HCT116 (cell line): ENCODE data around the gene PLCD4.

ENCODE experiments used
- EZH2 ChIP-seq: fragments of 200-600 bp; sonication (generic); IDR thresholded peaks from 2 replicates; pipeline ENCODE4 v1.6.1; 2017; ENCODE audit warnings: antibody characterized with exemption, mixed run types
- EZH2phosphoT487 ChIP-seq: fragments of 200-600 bp; IDR thresholded peaks from 2 replicates; pipeline ENCODE4 v1.6.1; 2018; ENCODE audit warnings: antibody characterized with exemption, borderline replicate concordance
- FOSL1 ChIP-seq: IDR thresholded peaks from 2 replicates; pipeline ENCODE4 v1.6.1; 2012; ENCODE audit warnings: low read depth
- JUND ChIP-seq: IDR thresholded peaks from 2 replicates; pipeline ENCODE4 v1.6.1; 2012
- POLR2A ChIP-seq: IDR thresholded peaks from 2 replicates; pipeline ENCODE4 v1.7.0; 2011; ENCODE audit warnings: borderline replicate concordance; ENCODE audit not compliant: insufficient read depth, insufficient read length; ENCODE audit errors: extremely low read depth
- POLR2AphosphoS5 ChIP-seq: IDR thresholded peaks from 2 replicates; pipeline ENCODE4 v1.6.1; 2011; ENCODE audit warnings: mild to moderate bottlenecking, low read depth, low read length, moderate library complexity
- SIN3A ChIP-seq: IDR thresholded peaks from 2 replicates; pipeline ENCODE4 v1.6.1; 2012; ENCODE audit warnings: low read depth
- TCF7L2 ChIP-seq: IDR thresholded peaks from 2 replicates; pipeline ENCODE4 v1.7.0; 2011; ENCODE audit warnings: borderline replicate concordance, inconsistent platforms; ENCODE audit not compliant: insufficient read depth, insufficient read length; ENCODE audit errors: extremely low read depth
- ZFX ChIP-seq: fragments of 450-650 bp; IDR thresholded peaks from 2 replicates; pipeline ENCODE4 v1.6.1; 2017
- ZNF274 ChIP-seq: fragments of 200-500 bp; sonication (Bioruptor generic); IDR thresholded peaks from 2 replicates; pipeline ENCODE4 v1.6.1; 2014; ENCODE audit warnings: mild to moderate bottlenecking, low read depth, low read length, inconsistent platforms
- TF ChIP-seq, protein P1 (sequence below), 3 experiments: fragments of 200-600 bp in 1 of 3; sonication (generic) in 1 of 3; IDR thresholded peaks in 2 of 3; conservative IDR thresholded peaks in 1 of 3; 2 replicates each; pipeline ENCODE4 v1.5.1; 2012 to 2017; ENCODE audit warnings: low read depth in 2 of 3, low read length in 2 of 3, antibody characterized with exemption in 1 of 3, borderline replicate concordance in 1 of 3, control low read depth in 1 of 3, mild to moderate bottlenecking in 1 of 3, mixed read lengths in 1 of 3, mixed run types in 1 of 3, moderate library complexity in 1 of 3; ENCODE audit not compliant: insufficient read depth in 1 of 3
- TF ChIP-seq, protein P2 (sequence below): IDR thresholded peaks from 2 replicates; pipeline ENCODE4 v1.6.1; 2012; ENCODE audit warnings: low read depth
- TF ChIP-seq, protein P3 (sequence below): IDR thresholded peaks from 2 replicates; pipeline ENCODE4 v1.6.1; 2012
- TF ChIP-seq, protein P4 (sequence below): IDR thresholded peaks from 2 replicates; pipeline ENCODE4 v1.6.1; 2012

DNA sequence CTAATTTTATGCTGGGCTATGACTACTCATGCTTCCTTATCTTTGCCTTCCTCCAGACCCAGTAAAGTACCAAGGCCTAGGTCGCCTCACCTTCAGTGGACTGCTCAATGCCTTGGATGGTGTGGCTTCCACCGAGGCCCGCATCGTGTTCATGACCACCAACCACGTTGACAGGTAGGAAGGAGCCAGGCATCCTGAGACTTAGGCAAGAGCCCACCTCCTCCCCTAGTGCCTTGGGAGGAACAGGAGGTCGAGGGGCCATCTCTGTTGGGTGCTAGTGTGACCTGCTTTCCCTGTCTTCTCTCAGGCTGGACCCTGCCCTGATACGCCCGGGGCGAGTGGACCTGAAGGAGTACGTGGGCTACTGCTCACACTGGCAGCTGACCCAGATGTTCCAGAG lies 55.1 kb downstream of the PLCD4 start:
- TF ChIP-seq, protein P1, sequence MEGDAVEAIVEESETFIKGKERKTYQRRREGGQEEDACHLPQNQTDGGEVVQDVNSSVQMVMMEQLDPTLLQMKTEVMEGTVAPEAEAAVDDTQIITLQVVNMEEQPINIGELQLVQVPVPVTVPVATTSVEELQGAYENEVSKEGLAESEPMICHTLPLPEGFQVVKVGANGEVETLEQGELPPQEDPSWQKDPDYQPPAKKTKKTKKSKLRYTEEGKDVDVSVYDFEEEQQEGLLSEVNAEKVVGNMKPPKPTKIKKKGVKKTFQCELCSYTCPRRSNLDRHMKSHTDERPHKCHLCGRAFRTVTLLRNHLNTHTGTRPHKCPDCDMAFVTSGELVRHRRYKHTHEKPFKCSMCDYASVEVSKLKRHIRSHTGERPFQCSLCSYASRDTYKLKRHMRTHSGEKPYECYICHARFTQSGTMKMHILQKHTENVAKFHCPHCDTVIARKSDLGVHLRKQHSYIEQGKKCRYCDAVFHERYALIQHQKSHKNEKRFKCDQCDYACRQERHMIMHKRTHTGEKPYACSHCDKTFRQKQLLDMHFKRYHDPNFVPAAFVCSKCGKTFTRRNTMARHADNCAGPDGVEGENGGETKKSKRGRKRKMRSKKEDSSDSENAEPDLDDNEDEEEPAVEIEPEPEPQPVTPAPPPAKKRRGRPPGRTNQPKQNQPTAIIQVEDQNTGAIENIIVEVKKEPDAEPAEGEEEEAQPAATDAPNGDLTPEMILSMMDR (IDR thresholded peaks at IDR 0.05 in 2 of 3, conservative IDR thresholded peaks at IDR 0.05 in 1 of 3; ENCODE audit: borderline replicate concordance in 1 of 3, insufficient read depth in 1 of 3, low read depth in 2 of 3, low read length in 2 of 3), result no peak
- TF ChIP-seq ZFX (no peak), JUND (no peak), FOSL1 (no peak), POLR2AphosphoS5 (no peak), SIN3A (no peak), EZH2 (no peak), POLR2A (no peak), TCF7L2 (no peak), EZH2phosphoT487 (no peak), ZNF274 (no peak)
- TF ChIP-seq, protein P2, sequence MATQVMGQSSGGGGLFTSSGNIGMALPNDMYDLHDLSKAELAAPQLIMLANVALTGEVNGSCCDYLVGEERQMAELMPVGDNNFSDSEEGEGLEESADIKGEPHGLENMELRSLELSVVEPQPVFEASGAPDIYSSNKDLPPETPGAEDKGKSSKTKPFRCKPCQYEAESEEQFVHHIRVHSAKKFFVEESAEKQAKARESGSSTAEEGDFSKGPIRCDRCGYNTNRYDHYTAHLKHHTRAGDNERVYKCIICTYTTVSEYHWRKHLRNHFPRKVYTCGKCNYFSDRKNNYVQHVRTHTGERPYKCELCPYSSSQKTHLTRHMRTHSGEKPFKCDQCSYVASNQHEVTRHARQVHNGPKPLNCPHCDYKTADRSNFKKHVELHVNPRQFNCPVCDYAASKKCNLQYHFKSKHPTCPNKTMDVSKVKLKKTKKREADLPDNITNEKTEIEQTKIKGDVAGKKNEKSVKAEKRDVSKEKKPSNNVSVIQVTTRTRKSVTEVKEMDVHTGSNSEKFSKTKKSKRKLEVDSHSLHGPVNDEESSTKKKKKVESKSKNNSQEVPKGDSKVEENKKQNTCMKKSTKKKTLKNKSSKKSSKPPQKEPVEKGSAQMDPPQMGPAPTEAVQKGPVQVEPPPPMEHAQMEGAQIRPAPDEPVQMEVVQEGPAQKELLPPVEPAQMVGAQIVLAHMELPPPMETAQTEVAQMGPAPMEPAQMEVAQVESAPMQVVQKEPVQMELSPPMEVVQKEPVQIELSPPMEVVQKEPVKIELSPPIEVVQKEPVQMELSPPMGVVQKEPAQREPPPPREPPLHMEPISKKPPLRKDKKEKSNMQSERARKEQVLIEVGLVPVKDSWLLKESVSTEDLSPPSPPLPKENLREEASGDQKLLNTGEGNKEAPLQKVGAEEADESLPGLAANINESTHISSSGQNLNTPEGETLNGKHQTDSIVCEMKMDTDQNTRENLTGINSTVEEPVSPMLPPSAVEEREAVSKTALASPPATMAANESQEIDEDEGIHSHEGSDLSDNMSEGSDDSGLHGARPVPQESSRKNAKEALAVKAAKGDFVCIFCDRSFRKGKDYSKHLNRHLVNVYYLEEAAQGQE, result no peak
- TF ChIP-seq, protein P3, sequence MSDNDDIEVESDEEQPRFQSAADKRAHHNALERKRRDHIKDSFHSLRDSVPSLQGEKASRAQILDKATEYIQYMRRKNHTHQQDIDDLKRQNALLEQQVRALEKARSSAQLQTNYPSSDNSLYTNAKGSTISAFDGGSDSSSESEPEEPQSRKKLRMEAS, result no peak
- TF ChIP-seq, protein P4, sequence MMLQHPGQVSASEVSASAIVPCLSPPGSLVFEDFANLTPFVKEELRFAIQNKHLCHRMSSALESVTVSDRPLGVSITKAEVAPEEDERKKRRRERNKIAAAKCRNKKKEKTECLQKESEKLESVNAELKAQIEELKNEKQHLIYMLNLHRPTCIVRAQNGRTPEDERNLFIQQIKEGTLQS, result no peak
